GM19035 (cell line): Measurements from ENCODE around the gene TENM3.

Experiments used
- ATAC-seq: cut with Tn5 transposase; IDR thresholded peaks from one replicate; pipeline ENCODE4 v1.9.1; 2021; ENCODE audit not compliant: unreplicated experiment

Gene TENM3

GRCh38 chr4:182604161-182604622, 361.0 kb downstream of the TENM3 start:
- no peak for ATAC-seq

DNA sequence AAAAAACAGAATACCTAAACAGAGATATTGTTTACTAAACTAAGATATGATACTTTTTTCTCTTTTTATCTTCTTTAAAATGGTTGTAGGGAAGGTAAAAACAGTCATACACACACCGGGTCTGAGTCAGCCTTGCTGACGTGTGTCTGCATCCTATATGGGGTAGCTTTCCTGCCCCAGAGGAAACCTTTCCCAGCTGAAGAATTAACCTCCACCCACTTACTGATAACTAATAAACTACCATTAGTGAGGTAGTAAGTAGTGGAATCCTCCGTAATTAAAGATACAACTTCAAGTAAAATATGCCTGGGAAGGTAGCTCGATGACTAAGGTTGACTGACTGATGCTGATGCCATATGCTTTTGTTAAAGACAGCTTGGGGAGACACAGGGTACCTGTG, 361.8 kb downstream of the TENM3 start:
- ATAC-seq, result no peak

DNA sequence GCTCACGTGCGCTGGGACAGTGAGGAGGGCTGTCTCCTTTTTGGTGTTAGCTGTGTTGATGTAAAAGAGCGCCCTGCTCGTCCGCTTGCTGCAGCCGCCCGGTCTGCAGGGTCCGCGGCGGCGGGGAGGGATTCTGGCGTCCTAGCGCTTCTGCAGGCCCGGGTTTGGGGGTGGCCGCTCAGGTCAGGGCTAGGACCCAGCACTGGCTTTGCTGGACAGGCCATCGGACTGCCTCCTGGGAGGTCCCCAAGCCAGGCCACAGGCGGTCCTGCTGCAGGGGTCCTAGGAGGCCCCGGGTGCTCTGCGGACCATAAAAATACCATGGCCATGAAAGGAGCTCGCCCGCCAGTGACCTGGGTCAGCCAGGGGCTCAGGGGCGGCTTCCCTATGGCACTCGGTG, 365.3 kb downstream of the TENM3 start:
- ATAC-seq, result no peak

DNA sequence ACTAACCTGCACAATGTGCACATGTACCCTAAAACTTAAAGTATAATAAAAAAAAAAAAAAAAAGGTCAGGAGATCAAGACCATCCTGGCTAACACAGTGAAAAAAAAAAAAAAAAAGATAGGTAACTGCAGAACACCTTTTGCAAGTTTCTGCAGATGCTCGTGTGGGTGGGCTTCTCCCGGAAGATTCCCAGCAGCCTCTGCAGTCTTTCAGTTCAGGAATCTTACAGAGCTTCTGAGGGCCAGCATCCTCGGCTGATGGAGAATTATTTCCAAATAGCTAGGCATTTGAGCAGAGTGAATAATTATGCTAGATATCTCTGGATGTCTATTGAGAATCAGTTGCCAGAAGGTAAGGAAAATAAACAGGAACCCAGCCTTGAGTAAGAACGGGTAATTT, 373.3 kb downstream of the TENM3 start:
- ATAC-seq, result no peak

- no peak for ATAC-seq
These were observed 376.5 kb downstream of the TENM3 start for GRCh38 chr4:182619660-182620059.

DNA sequence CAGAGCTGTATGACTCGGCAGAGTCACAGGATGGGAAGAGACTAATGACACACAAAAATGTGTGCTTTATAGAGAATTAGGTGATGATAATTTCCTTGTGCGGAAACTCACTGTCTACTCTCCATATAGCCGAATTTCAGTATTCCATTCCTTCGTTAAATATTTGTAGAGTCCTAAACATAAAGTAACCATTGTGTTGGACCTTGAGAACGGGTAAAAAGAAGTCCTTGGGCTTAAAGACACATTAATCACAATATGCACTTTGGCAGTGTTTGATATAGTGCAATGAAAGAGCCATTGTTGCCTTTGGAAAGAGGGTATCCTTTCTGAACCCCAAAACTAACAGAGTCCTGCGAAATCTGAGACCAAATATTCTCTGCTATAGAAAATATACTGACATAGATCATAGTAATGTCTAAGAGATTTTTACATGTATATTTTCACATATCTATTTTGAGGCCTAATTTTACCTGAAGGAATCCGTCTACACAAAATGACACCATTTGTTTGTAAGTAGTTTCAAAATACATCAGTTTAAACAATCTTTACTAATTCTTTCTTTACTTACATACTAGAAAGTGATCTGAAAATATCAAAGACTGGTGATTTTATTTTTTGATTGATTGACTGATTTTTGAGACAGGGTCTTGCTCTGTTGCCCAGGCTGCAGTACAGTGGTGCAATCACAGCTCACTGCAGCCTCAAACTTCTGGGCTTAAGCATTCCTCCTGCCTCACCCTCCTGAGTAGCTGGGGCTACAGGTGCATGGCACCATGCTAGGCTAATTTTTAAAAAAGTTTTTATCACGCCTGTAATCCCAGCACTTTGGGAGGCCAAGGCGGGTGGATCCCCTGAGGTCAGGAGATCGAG, 377.1 kb downstream of the TENM3 start:
- ATAC-seq, result no peak

- ATAC-seq, result no peak
These were observed 381.1 kb downstream of the TENM3 start for GRCh38 chr4:182624281-182624680.

DNA sequence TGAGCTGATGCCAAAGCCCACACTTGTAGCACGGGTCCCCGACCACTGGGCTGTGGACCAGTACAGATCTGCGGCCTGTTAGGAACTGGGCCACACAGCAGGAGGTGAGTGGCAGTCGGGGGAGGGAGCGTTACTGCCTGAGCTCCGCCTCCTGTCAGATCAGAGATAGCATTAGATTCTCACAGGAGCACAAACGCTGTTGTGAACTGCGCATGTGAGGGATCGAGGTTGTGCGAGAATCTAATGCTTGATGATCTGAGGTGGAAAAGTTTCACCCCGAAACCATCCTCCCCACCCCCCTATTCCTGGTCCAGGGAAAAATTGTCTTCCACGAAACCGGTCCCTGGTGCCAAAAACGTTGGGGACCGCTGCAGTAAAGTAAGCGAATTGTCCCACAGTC, 382.0 kb downstream of the TENM3 start:
- ATAC-seq, result no peak

- ATAC-seq, result no peak
These were observed 384.8 kb downstream of the TENM3 start for GRCh38 chr4:182627996-182628395.

DNA sequence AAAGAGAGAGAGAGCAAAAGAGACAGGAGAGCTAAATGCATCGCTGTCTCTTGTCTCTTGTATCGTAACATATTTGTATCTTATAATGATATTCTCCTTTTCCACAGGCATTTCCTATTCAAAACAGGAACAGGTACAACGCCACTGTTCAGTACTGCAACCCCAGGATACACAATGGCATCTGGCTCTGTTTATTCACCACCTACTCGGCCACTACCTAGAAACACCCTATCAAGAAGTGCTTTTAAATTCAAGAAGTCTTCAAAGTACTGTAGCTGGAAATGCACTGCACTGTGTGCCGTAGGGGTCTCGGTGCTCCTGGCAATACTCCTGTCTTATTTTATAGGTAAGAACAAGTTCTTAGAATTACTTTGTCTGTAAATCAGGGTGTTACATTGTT, 385.3 kb downstream of the TENM3 start:
- ATAC-seq, result no peak

DNA sequence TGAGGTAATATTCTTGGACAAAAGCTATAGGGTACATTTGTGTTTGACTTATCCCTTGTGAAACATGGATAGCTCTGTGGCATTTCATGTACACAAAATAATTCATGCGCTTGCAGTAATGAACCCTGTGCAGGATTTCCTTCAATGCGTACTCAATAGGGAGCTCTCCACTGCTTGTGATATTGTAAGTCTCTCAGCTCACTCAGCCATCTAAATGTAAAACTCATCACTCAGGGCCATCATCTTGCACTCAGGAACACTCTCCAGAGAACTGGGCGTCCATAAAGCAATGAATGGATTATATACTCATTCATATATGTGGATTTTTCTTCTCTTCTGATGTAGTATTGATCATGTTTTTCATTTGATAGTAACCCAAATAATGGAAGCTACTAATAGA, 385.9 kb downstream of the TENM3 start:
- no peak for ATAC-seq

DNA sequence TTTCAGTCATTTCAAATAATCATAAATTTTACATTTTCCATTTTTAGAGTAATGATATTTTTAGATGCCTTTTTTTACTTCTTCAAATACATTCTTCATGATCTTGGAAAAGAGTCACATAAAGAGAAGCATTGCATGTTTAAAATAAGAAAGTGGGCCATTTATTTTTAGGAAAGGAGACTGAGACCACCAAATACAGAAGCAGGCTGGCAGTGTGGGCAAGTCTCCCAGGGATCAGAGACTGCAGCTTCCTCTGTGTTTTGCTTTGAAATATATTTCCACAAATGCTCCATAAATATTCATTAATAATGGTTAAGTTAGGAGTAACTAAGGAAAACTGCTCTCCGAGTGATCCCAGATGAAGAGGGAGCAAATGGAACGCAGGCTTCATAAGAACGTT, 397.3 kb downstream of the TENM3 start:
- ATAC-seq, result no peak

GRCh38 chr4:182640932-182641331, 397.7 kb downstream of the TENM3 start:
- no peak for ATAC-seq

DNA sequence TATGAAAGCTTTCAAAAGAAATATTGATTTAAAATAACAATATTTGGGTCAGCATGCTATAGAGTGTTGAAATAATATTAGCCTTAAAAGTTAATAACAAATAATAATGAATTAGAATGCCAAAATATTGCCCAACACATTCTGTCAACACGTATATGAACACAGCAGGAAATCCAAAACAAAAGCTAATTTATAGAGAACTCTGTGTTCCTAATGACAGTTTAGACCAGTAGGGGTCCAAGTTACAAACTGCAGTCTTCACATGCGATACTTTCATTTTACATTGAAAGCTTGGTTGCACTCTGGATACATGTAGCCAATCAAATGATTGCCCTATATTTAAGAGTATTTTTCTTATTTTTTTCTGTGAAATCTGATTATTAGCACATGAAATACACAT, 399.6 kb downstream of the TENM3 start:
- peak; percentile 92 for ATAC-seq

GRCh38 chr4:182643801-182644682, 400.8 kb downstream of the TENM3 start:
- ATAC-seq, result no peak

- no peak for ATAC-seq
These were observed 401.5 kb downstream of the TENM3 start for GRCh38 chr4:182644683-182645050.

DNA sequence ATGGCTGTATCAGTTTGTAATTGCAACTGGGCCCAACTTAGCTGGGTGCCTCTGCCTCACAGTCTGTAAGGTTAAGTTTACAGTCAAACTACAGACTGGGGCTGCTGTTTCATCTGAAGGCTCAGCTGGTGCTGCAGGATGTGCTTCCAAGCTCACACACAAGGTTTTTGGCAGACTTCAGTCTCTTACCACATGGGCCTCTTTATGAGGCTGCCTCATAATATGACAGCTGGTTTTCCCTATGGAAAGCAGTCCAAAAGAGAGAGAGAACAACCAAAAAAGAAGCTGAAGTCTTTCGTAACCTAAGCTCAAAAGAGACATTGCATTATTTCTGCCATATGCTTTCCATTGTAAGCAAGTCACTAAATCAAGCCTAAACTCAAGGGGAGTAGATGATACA, 402.3 kb downstream of the TENM3 start:
- no peak for ATAC-seq

- ATAC-seq, result no peak
These were observed 404.6 kb downstream of the TENM3 start for GRCh38 chr4:182647646-182648300.

GRCh38 chr4:182648766-182649165, 405.6 kb downstream of the TENM3 start:
- no peak for ATAC-seq

DNA sequence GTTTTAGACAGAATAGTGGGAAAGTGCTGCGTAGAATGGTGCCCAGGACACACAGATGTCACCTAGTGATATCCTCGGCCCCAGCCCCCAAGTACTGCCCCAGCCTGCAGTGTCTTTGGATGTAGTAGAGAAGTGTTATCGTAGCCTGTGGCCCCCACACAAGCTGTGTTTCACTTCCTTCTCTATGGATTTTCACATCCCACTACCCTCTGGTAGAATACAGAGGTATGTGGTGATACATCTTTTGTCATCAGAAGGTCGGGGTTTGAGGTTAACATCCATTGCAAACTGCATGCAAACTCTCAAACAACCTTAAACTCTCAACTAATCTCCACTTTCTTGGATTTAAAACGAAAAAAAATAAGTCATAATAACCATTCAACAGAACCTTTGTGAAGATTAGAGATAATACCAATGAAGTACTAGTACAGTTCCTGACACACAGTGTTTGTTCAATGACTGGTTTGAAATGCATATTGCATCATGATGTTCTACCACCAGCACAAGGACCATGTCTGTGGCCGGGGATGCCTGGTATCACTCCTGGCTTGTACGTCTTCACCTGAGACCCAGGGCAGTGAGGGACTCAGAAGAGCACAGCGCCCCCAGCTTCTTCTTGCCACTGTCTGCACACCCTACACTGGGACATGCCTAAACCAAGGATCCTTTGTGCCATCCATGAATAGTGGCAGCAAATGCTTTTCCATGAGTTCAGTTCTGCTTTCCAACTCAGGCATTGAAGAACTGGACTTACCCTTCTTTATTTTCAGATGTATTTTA, 406.7 kb downstream of the TENM3 start:
- ATAC-seq, result no peak

- ATAC-seq, result no peak
These were observed 410.4 kb downstream of the TENM3 start for GRCh38 chr4:182653596-182653995.
